Activated CD4-positive, alpha-beta memory T cell treated with anti-CD3 and anti-CD28 coated beads, Interleukin-2, amount 10 ng/mL, durations not matched to agents 7 days and 5 days (primary cell): ENCODE data around the gene OPRPN. TPM values are rescaled to one million over a fixed set of nuclear protein-coding genes. Genes with fewer than 3 reads are reported as not detected.

ENCODE experiments used
- CTCF ChIA-PET: fragments of 350-600 bp; sonication (Branson Sonifier 250); formaldehyde crosslinking; loops from one replicate; lab custom pipeline; 2021; ENCODE audit warnings: antibody characterized with exemption, inconsistent platforms; lab: Charles Lee
- POLR2A ChIA-PET: fragments of 350-600 bp; sonication (Branson Sonifier 250); formaldehyde crosslinking; loops from one replicate; lab custom pipeline; 2021; ENCODE audit warnings: antibody characterized with exemption; lab: Charles Lee
- DNase-seq: peaks from one replicate; pipeline ENCODE4 v3.0.0-alpha.2; 2020
- H3K27ac Mint-ChIP-seq: one replicate; pipeline ENCODE4 v1.8.0; 2021; ENCODE audit warnings: mild to moderate bottlenecking, mixed read lengths
- H3K27me3 Mint-ChIP-seq: one replicate; pipeline ENCODE4 v1.8.0; 2021; ENCODE audit warnings: mixed read lengths
- H3K36me3 Mint-ChIP-seq: one replicate; pipeline ENCODE4 v1.8.0; 2021; ENCODE audit warnings: low read depth, mixed read lengths
- H3K4me1 Mint-ChIP-seq: one replicate; pipeline ENCODE4 v1.8.0; 2021; ENCODE audit warnings: mixed read lengths
- H3K4me3 Mint-ChIP-seq: one replicate; pipeline ENCODE4 v1.8.0; 2021; ENCODE audit warnings: mild to moderate bottlenecking, mixed read lengths
- H3K9me3 Mint-ChIP-seq: one replicate; pipeline ENCODE4 v1.8.0; 2021; ENCODE audit warnings: mixed read lengths
- total RNA-seq, 2 experiments: library from RNA; stranded (reverse); gene quantifications; one replicate each; pipeline ENCODE4 v1.2.3, GENCODE V29; 2021

The OPRPN gene
- total RNA-seq, 2 experiments from 2014 or later, result not detected

DNA sequence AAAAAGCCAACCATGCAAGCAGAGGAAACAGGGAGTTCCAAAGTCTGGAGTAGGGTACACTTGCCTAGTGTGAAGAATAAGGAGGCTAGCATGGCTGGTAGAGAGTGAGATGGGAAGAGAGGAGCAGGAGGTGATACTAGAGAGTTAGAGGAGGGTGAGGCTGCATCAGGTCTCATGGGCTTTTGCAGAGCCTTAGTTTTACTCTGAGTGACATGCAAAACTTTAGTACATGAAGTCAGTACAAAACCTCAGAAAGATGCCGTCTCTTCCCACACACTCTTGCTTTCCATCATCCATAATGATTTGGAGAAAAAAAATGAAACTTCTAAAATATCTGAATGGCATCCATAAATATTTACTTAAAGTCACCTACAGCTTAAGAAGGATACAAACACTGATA lies 5.0 kb downstream of the OPRPN start:
- Mint-ChIP-seq H3K27me3 (no peaks in the 10 kb centered on the region), H3K36me3 (no peaks in the 10 kb centered on the region)

DNA sequence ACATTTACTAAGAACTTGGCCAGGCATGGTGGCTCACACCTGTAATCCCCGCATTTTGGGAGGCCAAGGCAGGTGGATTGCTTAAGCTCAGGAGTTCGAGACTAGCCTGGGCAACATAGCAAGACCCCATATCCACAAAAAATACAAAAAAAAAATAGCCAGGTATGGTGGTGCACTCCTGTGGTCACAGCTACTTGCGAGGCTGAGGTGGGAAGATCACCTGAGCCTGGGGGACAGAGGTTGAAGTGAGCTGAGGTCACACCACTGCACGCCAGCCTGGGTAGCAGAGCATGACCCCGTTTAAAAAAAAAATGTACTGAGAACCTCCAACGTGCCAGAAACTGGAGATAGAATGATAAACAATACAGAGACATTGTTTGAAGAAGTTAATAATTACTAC lies 8.0 kb downstream of the OPRPN start:
- no peak for DNase-seq
- Mint-ChIP-seq H3K36me3 (no peaks in the 10 kb centered on the region), H3K27me3 (no peaks in the 10 kb centered on the region), H3K4me3 (no peak overlapping the region), H3K27ac (no peak overlapping the region), H3K4me1 (no peaks in the 10 kb centered on the region), H3K9me3 (no peaks in the 10 kb centered on the region)
- CTCF ChIA-PET, result no interaction called here
- POLR2A ChIA-PET, result no interaction called here

More for the DNA sequence above, 5.0 kb downstream of the OPRPN start:
- no peak overlapping the region for H3K27ac Mint-ChIP-seq
- H3K9me3 Mint-ChIP-seq, result no peaks in the 10 kb centered on the region
- no peak for DNase-seq
- no peaks in the 10 kb centered on the region for H3K4me1 Mint-ChIP-seq
- no peak overlapping the region for H3K4me3 Mint-ChIP-seq
- POLR2A ChIA-PET, result no interaction called here
- CTCF ChIA-PET, result no interaction called here

DNA sequence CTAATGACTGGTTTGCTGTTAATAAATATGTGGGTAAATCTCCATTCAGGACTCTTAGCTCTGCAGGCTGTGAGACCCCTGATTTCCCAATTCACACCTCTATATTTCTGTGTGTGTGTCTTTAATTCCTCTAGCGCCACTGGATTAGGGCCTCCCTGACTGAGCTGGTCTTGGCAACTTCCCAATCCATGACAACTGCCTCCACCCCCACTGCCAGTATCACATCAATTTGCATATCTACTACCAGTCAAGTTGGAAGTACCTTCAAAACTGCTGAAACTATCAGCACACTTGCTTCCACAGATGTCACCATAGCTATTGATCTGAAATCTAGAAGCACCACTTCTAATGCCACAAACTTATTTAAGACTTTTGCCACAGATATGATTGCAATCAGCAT lies 27.6 kb downstream of the OPRPN start:
- no peak overlapping the region for H3K4me3 Mint-ChIP-seq
- no peaks in the 10 kb centered on the region for H3K36me3 Mint-ChIP-seq
- DNase-seq, result no peak
- ChIA-PET POLR2A (no interaction called here), CTCF (no interaction called here)
- no peaks in the 10 kb centered on the region for H3K27me3 Mint-ChIP-seq
- no peaks in the 10 kb centered on the region for H3K4me1 Mint-ChIP-seq
- H3K27ac Mint-ChIP-seq, result no peak overlapping the region
- H3K9me3 Mint-ChIP-seq, result no peaks in the 10 kb centered on the region

DNA sequence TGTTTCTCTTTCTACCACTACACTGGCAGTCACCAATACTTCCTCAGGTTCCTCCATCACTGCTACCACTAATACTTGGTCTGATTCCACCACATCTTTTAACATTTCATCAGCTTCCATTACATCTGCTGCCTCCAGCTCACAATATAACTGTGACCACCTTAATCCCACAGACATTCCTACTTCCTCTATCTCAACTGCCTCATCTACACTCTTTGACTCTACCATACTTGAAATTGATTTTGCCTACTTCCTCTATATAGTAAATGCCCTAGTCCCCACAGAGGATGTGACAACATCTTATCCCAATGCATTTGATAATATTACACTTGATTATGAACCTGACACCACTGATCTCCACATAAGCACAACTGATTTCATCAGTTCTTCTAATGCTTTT lies 29.0 kb downstream of the OPRPN start:
- Mint-ChIP-seq H3K9me3 (no peaks in the 10 kb centered on the region), H3K4me3 (no peak overlapping the region), H3K27ac (no peak overlapping the region), H3K36me3 (no peaks in the 10 kb centered on the region), H3K27me3 (no peaks in the 10 kb centered on the region), H3K4me1 (no peaks in the 10 kb centered on the region)
- DNase-seq, result no peak
- ChIA-PET POLR2A (no interaction called here), CTCF (no interaction called here)

DNA sequence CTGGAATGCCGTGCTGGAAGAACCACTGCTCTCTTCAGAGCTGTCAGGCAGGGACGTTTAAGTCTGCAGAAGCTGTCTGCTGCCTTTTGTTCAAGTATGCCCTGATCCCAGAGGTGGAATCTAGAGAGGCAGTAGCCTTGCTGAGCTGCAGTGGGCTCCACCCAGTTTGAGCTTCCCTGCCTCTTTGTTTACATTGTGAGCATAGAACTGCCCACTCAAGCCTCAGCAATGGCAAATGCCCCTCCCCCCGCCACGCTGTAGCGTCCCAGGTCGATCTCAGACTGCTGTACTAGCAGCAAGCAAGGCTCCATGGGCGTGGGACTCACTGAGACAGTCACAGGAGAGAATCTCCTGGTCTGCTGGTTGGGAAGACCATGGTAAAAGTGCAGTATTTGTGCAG lies 39.5 kb downstream of the OPRPN start:
- no peak for DNase-seq
- no peaks in the 10 kb centered on the region for H3K27me3 Mint-ChIP-seq
- no peak overlapping the region for H3K27ac Mint-ChIP-seq
- no peak overlapping the region for H3K4me3 Mint-ChIP-seq
- no peaks in the 10 kb centered on the region for H3K9me3 Mint-ChIP-seq
- ChIA-PET CTCF (no interaction called here), POLR2A (no interaction called here)
- H3K36me3 Mint-ChIP-seq, result no peaks in the 10 kb centered on the region
- no peaks in the 10 kb centered on the region for H3K4me1 Mint-ChIP-seq

DNA sequence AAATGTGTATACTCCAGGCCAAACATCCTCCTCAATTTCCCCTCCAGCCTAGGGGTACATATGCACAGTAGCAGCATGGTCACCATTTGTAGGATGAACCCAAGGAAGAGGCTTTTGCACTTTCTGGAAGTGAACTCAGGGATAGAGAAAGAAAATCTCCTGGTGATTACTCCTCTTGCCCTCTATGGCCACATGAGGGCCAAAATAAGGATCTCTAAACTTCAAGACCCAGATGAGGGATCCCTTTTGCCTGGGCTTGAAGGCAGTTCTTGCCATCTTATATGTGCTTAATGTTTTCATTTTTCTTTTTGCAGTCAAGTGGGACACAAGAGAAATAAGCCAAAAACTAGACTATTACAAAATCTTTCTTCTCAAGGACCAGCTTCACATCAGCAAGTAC lies 44.7 kb downstream of the OPRPN start:
- no peak for DNase-seq
- no peak overlapping the region for H3K27ac Mint-ChIP-seq
- no peaks in the 10 kb centered on the region for H3K27me3 Mint-ChIP-seq
- H3K36me3 Mint-ChIP-seq, result no peaks in the 10 kb centered on the region
- ChIA-PET CTCF (no interaction called here), POLR2A (no interaction called here)
- no peaks in the 10 kb centered on the region for H3K4me1 Mint-ChIP-seq
- H3K4me3 Mint-ChIP-seq, result no peak overlapping the region
- H3K9me3 Mint-ChIP-seq, result no peaks in the 10 kb centered on the region

DNA sequence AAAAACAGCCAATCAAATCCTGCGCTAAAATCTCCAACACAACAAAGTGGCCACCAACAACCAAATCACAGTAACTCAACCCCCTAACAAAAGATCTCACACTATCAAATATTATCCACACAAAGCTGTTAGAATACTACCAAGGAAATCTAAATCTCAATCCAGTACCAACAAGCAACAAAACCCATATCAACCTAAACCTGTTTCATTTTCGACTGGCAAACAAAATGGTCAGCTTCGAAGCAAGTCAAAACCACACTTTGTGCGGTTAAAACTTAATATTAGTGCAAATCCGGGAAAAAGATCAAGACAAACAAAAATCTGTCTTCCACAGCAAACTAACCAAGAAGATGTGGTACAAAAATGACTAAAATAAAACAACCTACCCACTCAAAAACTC lies 45.6 kb downstream of the OPRPN start:
- Mint-ChIP-seq H3K27ac (no peak overlapping the region), H3K4me1 (no peaks in the 10 kb centered on the region), H3K27me3 (no peaks in the 10 kb centered on the region), H3K9me3 (no peaks in the 10 kb centered on the region), H3K4me3 (no peak overlapping the region), H3K36me3 (no peaks in the 10 kb centered on the region)
- ChIA-PET POLR2A (no interaction called here), CTCF (no interaction called here)
- DNase-seq, result no peak

DNA sequence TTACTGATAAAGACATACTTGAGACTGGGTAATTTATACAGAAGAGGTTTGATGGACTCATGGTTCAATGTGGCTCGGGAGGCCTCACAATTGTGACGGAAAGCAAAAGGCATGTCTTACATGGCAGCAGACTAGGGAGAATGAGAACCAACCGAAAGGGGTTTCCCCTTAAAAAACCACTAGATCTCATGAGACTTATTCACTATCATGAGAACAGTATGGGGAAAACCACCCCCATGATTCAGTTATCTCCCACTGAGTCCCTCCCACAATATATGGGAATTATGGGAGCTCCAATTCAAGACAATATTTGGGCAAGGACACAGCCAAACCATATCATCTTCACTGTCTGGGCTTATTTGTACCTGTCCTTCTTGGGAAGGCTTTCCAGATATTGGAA lies 51.5 kb downstream of the OPRPN start:
- no peaks in the 10 kb centered on the region for H3K36me3 Mint-ChIP-seq
- no peaks in the 10 kb centered on the region for H3K4me1 Mint-ChIP-seq

DNA sequence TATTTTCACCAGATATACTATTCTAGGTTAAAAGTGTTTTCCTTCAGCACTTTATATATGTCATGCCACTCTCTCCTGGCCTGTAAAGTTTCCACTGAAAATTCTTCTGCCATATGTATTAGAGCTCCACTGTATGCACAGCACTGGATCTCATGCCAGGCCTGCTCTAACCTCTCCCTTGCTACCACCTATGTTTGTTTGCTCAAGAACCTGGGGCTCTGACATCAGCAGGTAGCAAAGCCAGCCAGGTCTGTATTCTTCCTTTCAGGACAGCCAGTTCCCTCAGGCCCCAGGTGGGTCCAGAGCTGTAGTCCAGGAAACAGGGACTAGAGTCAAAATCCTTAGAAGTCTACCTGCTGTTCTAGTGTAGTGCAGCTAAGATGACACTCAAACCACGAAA lies 55.2 kb downstream of the OPRPN start:
- ChIA-PET CTCF (no interaction called here), POLR2A (no interaction called here)
- Mint-ChIP-seq H3K36me3 (no peaks in the 10 kb centered on the region), H3K9me3 (no peaks in the 10 kb centered on the region), H3K27ac (no peak overlapping the region), H3K4me1 (no peaks in the 10 kb centered on the region), H3K27me3 (no peaks in the 10 kb centered on the region), H3K4me3 (no peak overlapping the region)
- no peak for DNase-seq

More for the DNA sequence above, 51.5 kb downstream of the OPRPN start:
- CTCF ChIA-PET, result no interaction called here
- H3K9me3 Mint-ChIP-seq, result no peaks in the 10 kb centered on the region
- DNase-seq, result no peak
- H3K4me3 Mint-ChIP-seq, result no peak overlapping the region
- no peak overlapping the region for H3K27ac Mint-ChIP-seq
- POLR2A ChIA-PET, result no interaction called here
- H3K27me3 Mint-ChIP-seq, result no peaks in the 10 kb centered on the region

Other genes with a start within 250 kb of the OPRPN start
- not detected for gene PRR27, start 243.7 kb upstream of the OPRPN start, total RNA-seq
- gene ODAM, start 202.2 kb upstream of the OPRPN start, total RNA-seq, result not detected
- not detected for gene FDCSP, start 171.8 kb upstream of the OPRPN start, total RNA-seq
- gene CSN3, start 155.3 kb upstream of the OPRPN start, total RNA-seq, result not detected
- not detected for gene CABS1, start 63.0 kb upstream of the OPRPN start, total RNA-seq
- gene SMR3A, start 37.2 kb upstream of the OPRPN start, total RNA-seq, result not detected
- gene SMR3B, start 14.8 kb upstream of the OPRPN start, total RNA-seq, result not detected
- not detected for gene MUC7, start 74.3 kb downstream of the OPRPN start, total RNA-seq
- not detected for gene AMTN, start 120.6 kb downstream of the OPRPN start, total RNA-seq
- not detected for gene AMBN, start 194.3 kb downstream of the OPRPN start, total RNA-seq
- not detected for gene ENAM, start 230.8 kb downstream of the OPRPN start, total RNA-seq